Inferior parietal cortex (tissue), 1 donor: ENCODE measurements around the gene C6orf141.

Source experiments
- DNase-seq: peaks from one replicate; pipeline ENCODE4 v3.0.0-alpha.2; 2016; ENCODE audit errors: extremely low spot score

The C6orf141 gene

GRCh38 chr6:49550492-49551077, at the start of gene C6orf141:
TSS of gene C6orf141 (plus strand) at chr6:49550668. CDS start at chr6:49550793, 125 bp downstream.
- DNase-seq: no peak

DNA sequence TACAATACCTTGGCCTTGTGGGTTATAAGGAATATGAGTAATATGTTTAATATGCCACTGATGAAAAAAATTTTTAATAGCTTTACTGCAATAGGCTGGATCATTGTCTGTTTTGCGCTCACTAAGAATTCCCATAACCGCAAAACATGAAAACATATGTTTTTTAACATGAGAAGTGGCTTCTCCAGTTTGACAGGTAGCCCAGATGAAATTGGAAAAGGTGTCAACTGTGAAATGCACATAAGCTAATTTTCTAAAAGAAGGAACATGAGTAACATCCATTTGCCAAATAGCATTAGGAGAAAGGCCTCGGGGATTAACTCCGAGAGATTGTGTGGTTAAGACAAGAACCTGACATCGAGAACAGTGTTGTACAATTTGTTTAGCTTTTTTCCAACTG, 45.8 kb upstream of the C6orf141 start:
- no peak for DNase-seq

- DNase-seq: no peak
Observed at GRCh38 chr6:49506569-49507111, 43.8 kb upstream of the C6orf141 start.

- no peak for DNase-seq
Observed at GRCh38 chr6:49509342-49509741, 41.1 kb upstream of the C6orf141 start.

DNA sequence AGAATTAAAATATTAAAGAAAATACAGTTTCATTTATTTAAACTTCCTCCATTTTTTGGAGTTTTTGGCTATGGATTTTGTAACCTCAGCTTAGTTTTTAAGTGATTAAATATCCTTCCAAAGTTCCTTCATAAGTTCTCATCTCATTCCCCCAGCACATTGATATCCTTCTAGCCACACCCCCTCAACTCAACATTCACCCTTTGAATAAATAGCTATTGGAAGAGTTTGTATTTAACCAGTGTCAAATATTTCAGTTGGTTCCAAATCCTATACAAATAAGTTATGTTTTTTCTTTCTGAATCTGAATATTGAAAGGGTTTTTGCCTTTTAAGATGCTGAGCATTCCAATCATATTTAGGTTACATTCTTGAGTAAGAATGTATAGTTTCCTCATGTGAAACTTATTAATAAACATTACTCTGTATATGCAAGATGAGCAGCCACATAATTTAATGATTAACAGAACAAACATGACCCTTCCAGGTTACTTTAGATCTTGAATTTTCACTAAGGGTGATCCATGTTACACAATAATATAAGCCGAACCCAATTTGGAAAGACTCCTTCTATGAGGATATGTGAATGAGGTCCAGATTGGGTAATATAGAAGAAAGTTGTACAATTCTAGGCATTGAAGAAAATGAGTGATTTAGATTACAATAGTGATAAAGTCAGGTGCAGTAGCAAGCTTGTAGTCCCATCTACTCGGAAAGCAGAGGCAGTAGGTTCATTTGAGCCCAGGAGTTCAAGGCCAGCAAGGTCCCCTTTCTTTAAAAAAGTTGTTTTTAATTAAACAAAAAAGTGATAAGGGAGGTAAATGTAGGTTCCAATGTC, 37.1 kb upstream of the C6orf141 start:
- no peak for DNase-seq

DNA sequence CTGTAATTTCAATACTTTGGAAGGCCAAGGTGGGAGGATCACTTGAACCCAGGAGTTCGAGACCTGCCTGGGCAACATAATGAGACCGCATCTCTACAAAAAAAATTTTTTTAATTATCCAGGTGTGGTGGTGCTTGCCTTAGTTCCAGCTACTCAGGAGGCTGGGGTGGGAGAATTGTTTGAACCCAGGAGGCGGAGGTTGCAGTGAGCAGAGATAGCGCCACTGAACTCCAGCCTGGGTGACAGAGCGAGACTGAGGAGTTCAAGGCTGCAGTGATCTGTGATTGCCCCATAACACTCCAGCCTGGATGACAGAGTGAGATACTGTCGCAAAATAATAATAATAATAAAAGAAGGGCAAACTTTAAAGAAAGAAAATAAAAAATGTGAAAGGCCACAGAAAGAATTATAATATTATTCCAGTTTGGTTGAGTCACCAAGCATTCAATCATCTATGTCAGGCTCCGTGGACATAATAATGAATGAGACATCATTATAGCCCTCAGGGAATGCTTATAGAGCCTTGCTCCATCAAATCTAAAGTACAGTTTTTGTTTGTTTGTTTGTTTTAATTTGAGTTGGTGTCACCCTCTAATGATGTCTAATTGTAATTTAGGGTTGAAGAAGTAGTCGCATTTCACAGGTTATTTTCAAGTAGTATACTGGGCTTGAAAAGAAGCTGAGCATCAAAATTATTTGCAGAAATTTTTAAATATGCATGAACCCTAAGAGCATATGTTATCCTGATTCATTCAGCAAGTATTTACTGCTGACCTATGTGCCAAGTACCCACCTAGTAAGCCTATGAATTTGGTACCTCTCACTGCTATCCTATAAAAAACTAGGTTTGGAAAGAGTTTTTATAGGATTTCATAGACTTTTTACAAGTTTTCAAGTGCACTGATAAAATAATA, 35.6 kb upstream of the C6orf141 start:
- no peak for DNase-seq

DNA sequence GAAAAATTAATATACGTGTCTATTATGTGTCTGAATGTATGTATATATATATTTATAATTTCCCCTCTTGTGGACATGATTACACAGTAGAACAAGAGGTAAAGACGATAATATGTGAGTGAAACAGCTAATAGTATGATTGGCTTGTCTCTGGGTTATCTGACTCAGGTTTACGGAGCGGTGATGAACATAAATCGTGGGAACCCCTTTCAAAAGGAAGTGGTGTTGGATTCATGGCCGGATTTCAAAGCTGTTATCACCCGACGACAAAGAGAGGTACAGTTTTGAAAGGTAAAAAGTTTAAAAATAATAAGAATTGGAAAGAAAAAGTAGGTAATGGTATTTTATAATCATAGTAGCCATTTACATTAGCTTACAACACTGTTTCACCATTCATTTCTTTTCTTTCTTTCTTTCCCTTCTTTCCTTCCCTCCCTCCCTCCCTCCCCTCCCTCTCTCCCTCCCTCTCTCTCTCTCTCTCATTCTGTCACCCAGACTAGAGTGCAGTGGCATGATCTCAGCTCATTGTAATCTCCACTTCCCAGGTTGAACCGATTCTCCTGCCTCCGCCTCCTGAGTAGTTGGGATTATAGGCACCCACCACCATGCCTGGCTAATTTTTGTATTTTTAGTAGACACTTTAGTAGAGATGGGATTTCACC, 34.9 kb upstream of the C6orf141 start:
- DNase-seq: no peak

- no peak for DNase-seq
Observed at GRCh38 chr6:49516147-49516505, 34.3 kb upstream of the C6orf141 start.

DNA sequence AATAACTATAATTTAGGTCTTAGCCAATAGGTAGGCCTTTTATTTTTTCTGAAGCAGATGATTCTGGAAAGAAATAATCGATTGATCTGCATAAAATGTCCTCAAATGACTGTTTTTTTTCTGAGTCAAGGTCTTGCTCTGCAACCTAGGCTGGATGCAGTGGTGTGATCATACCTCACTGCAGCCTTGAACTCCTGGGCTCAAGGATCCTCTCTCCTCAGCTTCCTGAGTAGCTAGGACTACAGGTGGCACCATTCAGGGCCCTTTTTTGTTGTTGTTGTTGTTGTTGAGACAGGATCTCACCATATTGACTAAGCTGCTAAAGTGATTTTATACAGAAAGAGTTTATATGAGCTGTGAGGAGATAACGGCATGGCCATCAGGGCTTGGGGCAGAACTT, 32.5 kb upstream of the C6orf141 start:
- DNase-seq: no peak

DNA sequence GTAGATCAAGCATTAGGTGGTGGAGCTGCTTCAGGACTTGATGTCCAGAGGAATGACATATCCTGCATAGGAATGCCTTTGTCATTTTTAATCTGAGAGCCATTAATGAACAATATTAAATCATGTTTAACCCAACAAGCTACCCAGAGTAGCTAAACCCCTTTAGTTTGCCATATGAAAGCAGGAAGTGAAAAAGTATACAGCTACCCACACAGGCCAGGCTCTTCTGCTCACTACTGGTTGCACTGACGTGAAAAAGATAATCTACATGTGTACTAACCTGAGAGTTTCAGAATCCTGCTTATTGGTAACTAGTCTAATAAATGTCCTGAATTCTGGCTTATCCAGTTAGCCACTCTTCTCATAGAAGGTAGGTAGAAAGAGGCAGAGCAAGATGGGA, 30.8 kb upstream of the C6orf141 start:
- no peak for DNase-seq

DNA sequence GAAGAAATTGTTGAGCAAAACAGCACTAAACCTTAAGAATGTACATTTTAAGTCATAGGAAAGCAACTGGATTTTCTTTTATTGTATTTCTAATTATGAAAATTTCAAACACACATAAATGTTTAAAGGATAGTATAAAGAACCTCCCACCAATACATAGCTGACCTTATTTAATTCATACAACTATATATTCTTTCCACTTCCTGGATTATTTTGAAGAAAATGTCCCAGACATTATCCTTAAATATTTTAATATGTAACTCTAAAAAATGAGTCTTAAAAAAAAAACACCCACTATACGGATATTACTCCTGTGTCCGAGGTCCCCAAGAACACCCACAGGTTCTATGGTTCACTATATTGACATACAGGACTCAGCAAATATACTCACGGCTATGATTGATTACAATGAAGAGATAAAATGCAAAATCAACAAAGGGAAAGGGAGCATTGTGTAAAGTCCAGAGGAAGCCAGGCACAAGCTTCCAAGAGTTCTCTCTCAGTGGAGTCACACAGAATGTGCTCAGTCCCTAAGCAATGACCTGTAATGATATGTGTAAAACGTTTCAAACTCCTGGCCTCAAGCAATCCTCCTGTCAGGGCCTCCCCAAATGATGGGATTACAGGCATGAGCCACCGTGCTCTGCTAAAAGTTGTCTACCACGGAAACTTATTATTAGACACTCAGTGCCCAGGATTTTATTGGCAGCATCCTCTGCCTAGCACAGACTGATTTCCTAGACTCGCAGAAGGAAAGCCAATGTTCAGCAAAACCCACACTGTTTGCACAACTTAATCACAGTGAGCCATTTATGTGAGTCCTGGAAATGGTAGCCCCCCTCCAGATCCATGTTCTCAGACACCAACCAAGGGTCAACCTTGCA, 27.5 kb upstream of the C6orf141 start:
- no peak for DNase-seq

- DNase-seq: no peak
Observed at GRCh38 chr6:49523901-49524300, 26.6 kb upstream of the C6orf141 start.

DNA sequence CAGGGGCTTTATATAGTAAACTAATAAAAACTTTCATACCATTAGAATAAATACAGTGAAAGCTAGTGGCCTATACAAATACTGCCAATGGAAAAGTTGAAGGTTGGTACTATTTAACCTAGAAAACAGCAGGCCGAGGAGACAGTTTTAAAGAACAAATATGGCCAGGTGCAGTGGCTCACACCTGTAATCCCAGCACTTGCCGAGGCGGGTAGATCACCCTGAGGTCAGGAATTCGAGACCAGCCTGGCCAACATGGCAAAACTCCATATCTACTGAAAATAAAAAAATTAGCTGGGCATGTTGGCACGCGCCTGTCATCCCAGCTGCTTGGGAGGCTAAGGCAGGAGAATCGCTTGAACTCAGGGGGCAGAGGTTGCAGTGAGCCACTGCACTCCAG, 25.9 kb upstream of the C6orf141 start:
- no peak for DNase-seq

DNA sequence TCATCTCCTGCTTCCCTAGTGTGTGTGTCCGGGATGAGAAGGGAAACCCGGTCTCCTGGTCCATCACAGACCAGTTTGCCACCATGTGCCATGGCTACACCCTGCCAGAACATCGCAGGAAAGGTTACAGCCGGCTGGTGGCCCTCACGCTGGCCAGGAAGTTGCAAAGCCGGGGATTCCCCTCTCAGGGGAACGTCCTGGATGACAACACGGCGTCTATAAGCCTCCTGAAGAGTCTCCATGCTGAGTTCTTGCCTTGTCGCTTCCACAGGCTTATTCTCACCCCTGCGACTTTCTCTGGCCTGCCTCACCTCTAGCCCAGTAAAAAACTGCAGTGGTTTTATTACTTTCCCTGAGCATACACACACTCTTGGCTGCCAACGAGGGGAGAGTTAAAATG, 23.9 kb upstream of the C6orf141 start:
- DNase-seq: no peak

DNA sequence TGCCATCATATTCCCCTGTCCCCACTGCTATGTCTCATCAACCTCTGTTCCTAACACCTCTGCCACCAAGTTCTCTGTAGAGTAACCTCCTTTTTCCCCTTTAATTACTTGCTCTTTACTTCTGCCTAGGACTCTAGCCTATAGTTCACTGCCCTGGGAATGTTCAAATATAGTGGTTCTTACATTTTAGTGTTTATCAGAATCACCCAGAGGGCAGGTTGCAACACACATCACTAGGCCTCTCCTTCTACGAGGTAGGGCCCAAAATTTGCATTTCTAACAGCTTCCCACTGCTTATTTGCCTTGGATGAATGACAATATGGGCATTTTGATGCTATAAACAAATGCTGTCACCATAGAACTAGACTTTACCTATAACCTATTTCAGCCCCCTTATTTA, 23.1 kb upstream of the C6orf141 start:
- no peak for DNase-seq

DNA sequence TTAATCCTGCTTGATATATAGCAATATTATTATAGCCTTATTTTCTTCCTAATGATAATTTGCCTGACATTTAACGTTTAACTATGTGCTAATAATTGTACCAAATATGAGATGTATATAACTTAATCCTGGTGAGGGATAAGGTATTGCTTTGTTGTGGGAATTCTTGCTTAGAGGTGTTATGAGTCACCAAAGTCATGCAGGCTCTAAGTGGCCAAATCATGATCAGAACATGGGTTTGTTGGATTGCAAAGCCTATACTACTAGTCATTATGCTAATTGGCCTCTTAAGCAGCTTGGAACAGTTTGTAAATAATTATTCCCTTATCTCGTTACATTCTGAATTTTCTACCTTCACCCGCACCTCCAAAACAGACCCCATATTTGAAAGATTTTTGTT, 21.9 kb upstream of the C6orf141 start:
- DNase-seq: no peak

GRCh38 chr6:49530141-49530776, 20.2 kb upstream of the C6orf141 start:
- DNase-seq: no peak

DNA sequence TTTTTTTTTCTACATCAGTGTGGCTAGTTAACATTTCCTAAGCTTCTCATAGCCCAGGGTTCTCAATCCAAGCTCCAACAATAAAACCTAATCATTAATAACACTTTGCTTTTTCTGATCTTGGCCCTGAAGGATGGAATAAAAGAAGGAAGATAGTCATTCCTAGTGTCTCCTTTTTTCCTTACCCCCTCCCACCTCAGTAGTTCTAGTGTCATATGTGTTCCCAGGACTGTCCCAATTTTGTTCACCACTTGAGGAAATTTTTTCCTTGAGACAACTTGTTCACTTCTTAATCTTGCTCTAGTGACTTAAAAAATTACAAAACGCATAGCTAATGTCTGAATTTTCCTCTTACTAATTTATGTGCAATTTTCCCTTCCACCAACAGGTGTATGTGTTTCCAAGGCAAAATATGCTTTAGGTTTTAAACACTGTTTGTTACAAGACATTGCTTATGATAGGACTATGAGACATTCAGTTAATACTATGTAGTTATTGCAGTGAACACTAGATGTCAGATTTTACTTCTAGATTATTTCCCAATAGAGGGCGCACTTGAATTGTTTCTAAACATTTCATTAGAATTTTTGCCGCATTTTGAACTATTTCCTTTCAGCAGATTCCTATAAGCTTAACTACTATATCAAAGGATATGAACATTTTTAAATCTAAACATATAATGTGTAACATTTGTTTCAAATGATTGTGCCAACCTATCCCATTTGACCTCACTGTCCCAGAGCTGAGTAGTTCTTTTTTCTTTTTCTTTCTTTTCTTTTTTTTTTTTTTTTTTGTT, 18.5 kb upstream of the C6orf141 start:
- peak; percentile 82 for DNase-seq

GRCh38 chr6:49535795-49536194, 14.7 kb upstream of the C6orf141 start:
- DNase-seq: no peak
